Cardiac septum (tissue), 1 donor: Measurements from ENCODE around the gene AKAP5. TPM values are rescaled to one million over a fixed set of nuclear protein-coding genes. Genes with fewer than 3 reads are reported as not detected.
"Not testable (repeated sequence)": the region's sequence is repeated elsewhere in the genome, so short reads cannot be mapped to it uniquely, and the experiment has no call there.

Experiments used
- DNase-seq: peaks from one replicate; pipeline ENCODE4 v3.0.0-alpha.2; 2020; ENCODE audit warnings: low spot score
- intact Hi-C: fragments of 100-400 bp; cut with DNase I; formaldehyde crosslinking; loops from one replicate; pipeline ENCODE4 v1.14.0; 2022
- total RNA-seq: library from RNA; stranded (reverse); fragmentation: NEBNext Ultra II Directional; extraction: Animal tissue kit (Norgen Biotek cat#: 25700); gene quantifications from one replicate; pipeline ENCODE4 v1.2.1, GENCODE V29; 2021
- donor health status: DM: no; HTN: no; CAD: no.

The AKAP5 gene
- total RNA-seq, 1 donor from 2014 or later = 0.51 TPM

DNA sequence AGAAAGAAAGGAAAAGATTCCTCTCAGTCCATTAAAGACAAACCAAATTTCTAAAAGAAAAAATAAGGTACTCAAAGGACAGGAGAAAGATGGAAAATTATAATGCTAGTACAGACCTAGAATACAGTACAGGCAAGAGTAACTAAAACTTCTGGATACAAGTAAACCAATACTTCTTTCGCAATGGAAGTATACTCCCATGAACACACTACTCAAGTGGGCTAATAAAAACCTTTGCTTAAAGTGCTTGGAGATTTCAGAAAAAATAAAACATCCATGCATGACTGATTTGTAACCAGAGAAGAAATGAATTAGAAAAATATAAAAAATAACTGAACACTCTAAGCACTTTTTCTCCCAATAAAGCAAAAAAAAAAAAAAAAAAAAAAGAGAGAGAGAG is 34.8 kb downstream of the AKAP5 start:
- DNase-seq = no peak
- intact Hi-C loops = loop anchor here (5.0 kb wide), 1 partner anchor 58 kb away; no protein-coding TSS in a partner anchor

DNA sequence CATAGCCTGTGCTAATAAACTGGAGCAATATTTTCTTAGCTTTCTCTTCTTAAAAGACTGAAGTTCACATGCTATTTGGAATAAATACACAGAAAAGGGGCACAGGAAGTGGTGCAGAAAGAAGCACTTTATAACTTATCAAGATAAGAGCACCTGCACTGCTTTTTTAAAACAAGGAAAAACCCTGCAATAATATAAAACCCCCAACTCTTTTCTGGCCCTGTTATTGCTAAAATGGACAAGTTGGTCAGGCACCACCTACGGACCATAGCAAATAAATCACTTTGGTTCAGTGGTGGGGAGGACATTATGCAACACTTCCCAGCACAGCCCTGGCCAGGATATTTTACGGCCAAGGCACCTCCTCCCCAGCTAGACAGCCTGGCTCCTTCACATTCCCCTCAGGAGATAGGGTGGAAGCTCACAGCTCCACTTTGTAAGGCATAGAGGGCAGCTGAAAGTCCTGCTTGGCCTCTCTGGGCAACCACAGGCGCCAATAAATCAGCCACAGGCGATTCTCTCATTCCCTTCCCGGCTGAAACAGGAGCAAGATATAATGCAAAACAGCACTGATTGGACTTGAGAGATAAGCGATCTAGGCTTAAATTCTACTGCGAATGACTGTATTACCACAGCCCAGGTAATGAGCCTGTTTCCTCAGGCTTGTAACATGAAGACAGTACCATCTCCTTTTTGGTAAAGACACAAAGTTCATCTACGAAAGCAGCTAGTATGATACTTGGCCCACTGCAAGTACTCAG is 36.3 kb downstream of the AKAP5 start:
- no peak for DNase-seq
- intact Hi-C loops = loop anchor here (5.0 kb wide), 1 partner anchor 59 kb away; no protein-coding TSS in a partner anchor

DNA sequence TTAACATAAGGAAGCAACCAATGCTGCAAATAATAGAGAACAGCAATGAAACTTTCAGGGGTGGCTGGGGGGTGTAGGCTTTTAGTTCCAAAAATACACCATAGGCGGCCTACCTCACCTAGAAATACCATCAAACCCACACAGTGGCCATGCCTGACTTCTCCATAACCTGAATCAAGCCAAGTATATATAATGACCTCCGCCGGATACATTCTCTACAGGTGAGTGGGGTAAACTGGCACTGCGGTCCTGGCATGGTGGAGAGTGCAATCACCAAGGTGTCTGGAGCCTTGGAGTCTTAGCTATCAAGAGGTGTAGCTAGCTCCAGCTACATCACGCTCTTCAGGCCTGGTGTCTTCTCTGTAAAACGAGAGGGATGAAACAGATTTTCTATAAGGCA is 37.2 kb downstream of the AKAP5 start:
- intact Hi-C loops = loop anchor here (5.0 kb wide), 1 partner anchor 60 kb away; no protein-coding TSS in a partner anchor
- DNase-seq = no peak

DNA sequence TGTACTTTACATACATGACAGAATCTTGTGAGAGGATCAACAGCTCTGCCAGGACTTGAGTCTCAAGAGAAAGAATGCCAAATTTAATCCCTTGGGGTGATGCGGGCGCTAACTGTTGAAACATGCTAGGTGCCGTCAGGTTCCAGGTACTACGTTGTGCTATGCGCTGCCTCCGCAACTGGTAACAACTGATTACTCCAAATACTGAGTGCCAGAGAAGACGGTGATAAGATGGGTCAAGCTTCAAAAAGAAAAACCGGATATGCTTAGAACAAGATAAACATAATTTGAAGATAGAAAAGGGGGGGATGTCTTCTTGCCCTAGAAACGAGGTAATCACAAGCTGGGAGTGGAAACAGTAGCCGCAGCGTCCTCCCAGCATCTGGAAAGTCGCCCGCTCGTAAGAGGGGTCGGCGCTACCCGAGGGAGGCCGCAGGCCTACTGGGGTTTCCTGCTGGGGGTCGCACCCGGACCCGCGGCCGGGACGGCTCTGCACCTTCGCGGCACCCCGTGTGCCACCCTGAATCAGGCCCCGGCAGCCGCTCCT is 37.7 kb downstream of the AKAP5 start:
- intact Hi-C loops = loop anchor here (5.0 kb wide), 1 partner anchor 61 kb away; no protein-coding TSS in a partner anchor

DNA sequence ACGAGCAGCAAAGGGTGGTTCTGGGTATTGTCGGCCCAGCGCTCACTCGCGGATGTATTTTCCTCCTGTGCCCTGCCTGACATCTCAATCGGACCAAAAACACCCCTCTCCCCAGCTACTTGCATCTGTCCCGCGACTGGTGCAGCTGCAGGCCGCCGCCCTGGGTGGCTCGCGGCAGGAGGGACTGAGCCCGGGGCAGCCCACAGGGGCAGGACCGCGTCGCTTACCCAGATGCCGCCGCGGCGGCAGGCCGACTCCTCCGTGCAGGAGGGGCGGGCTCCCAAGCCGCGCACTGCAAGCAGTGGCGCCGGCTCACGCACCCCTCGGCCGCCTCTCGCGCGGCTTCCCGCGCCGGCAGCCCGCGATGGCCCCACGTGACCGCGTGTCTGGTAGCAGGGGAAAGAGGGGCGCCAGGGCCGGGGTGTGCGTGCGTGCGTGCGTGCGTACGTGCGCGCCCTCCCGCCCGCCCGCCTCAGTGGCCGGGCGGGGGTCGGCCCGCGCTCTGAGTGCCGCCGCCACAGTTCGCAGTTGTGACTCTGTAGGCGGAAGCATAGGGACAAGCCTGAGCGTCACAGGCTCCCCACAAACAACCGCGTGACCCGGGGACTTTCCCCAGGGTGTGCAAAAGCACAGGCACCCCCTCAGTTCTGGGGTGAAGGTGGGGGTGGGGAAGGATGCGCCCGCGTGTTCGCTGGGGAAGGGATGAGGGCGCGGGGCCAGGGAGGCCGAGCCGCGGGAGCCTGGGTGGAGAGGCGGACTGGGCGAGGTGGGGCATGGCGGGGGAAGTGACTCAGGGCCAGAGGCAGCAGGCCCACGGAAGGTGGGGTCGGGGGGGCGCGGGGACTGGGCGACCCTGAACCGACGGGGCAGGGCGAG is 38.4 kb downstream of the AKAP5 start, which contains the start of gene ZBTB25:
Gene ZBTB25, minus strand, starts transcription at position 405 of the 876 bp plus-strand sequence. CDS start 13,305 bp downstream, outside the sequence.
- peak; percentile 91 for DNase-seq
- intact Hi-C loops = loop anchor here (5.0 kb wide), 1 partner anchor 61 kb away; no protein-coding TSS in a partner anchor

More for the DNA sequence above, 37.7 kb downstream of the AKAP5 start:
- no peak for DNase-seq

DNA sequence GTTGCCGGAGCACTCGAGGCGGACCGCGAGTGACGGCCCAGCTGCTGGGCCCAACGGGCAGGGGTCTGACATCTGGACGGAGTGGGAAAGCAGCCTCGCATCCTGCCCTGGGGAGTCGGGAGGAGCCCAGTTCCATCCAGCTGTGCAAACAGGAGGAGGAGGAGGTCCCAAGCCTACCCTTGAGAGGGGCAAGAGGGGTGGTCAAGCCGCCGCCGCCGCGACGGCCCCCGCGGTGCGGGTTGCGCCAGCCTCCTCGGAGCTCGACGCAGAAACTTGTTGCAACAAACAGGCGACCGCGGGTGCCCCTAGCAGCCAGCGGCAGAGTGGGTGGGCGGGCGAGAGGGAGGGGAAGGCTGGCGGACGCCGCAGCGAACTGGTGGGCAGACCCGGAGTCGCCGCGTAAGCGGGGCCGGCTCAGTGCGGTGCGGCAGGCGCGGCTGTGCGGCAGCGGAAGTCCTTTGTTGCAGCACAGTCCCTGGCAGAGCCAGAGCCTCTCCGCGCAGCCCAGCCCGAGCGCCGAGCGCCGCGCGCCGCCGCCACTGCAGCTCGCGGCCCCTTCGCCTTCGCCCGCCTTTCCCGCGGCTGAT is 39.1 kb downstream of the AKAP5 start, which contains the start of gene ZBTB1:
Gene ZBTB1, plus strand, starts transcription at position 461 of the 587 bp plus-strand sequence. CDS start 16,735 bp downstream, outside the sequence.
- DNase-seq = peak; percentile 92
- intact Hi-C loops = loop anchor here (5.0 kb wide), 1 partner anchor 62 kb away; no protein-coding TSS in a partner anchor

DNA sequence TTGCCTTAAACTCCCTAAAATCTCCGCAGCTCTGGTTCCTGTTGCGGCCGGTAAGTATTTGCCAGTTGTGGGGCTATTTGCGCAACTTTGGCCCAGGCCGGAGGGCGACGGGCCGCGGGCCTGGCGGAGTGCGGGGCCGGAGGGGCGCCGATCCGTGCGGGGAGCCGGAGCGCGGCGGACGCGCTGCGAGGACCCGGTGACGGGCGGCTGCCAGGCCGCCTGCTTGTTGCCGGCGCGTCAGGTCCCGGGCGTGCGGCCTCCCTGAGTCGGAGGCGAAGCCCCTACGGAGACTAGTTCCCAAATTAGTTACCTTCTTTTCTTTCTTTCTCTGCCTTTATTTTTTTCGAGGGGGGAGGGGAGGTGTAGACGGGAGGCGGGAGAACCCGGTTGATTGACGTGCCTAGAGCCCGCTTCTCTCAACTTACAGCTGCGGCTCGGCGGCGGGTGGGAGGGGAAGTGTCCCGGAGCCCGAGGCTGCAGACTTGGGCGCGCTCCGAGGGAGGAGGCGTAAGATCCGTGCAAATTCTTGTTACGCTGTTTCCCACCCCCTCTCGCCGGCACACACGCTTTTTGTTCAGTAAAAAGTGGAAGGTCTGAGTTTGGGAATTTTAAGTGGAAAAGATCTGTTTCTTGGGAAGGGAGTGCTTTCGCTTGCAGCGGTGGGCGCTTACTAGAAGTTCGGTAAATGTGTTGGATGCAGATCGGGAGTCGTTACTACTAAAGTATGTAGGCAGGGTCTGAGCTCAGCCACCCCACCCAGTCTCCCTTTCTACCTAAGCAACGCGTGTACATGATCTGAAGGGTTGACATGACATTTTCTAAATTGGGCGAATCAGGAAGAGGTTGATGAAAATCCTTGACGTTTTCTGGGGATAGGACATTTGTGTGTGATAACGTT is 39.8 kb downstream of the AKAP5 start:
- intact Hi-C loops = loop anchor here (5.0 kb wide), 1 partner anchor 63 kb away; no protein-coding TSS in a partner anchor
- peak; percentile 94 for DNase-seq

DNA sequence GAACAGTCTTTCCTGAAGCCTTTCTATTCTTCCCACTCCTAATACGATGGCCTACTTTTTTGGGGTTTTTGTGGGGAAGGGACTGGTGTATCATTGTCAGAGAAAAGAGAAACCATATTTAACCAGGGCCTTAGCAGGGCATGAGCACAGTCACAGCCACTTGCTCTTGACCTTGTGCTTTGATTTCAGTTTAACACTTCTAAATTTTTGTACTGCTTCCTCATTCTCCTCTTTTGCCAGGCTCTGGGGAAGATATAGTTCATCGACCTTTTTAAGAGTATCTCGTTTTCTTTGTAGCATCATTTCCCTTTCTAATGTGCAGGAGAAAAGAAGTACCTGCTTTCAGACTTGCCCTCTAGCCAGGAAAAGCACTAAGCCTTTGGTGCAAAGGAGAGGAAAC is 41.4 kb downstream of the AKAP5 start:
- intact Hi-C loops = no loop called here
- no peak for DNase-seq

DNA sequence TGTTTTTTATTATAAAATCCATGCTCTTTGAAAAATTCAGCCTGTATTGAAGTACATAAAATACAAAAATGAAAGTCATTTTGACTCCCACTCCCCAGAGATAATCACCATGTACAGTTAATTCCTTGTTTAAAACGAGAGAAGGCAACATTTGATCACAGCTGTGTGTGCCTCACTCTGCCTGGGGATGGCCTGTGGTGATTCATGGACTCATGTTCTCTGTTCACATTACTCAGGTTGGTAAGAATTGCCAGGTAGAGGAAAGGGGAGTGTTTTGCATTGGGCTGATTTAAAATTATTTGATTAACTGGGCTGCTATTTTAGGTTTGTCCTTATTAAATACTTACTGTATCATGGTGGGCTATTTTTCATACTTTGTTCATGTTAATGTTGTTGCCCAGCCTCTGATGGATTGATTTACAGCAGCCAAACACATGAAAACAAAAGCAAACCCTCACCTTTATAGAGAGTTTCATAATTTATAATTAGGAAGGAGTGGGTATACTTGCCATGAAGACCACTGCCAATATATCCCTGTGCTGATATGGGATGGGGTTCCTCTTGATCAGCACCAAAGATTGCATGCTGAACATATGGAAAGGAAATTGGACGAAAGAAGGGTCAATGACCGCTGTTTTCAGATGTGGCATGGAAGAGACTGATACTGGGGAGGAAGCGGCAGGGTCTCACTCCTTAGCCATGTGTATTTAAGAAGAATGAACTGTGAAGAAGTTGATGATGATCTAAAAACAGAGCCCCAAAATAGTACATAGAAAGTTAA is 42.3 kb downstream of the AKAP5 start:
- intact Hi-C loops = no loop called here
- no peak for DNase-seq

DNA sequence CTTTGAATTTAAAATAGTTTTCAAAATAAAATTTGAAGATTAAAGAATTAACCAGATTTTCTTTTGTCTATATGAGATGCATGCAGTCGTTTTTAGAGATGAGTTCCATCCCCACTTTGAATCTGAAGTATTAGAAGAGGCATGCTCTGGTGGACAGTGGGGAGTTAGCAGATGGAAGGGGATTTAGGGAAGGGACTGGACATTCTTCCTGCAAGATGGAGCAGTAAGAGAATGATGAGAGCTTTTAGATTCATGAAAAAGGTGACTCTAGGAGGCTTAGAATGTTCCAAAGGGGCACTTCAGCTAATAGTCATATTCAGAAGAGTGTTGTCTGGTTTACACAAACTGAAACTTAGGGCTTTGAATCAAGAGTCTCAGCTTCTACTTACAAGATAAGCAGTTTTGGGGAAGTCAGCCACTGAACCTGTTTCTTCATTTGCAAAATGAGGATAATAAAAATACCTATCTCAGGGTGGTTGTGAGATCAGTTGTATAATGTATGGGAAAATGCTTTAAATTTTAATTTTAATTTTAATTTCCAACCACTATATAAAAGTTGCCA is 43.0 kb downstream of the AKAP5 start:
- DNase-seq = no peak
- intact Hi-C loops = no loop called here

DNA sequence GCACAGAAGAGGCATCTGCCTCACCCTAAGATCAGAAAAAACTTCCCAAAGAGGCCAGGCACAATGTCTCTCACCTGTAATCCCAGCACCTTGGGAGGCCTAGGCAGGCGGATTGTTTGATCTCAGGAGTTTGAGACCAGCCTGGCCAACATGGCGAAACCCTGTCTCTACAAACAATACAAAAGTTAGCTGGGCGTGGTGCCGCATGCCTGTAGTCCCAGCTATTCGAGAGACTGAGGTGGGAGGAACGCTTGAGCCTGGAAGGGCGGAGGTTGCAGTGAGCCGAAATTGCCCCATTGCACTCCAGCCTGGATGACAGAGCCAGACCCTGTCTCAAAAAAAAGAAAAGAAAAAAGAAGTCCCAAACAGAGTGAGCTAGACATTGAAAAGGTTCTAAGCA is 43.7 kb downstream of the AKAP5 start:
- intact Hi-C loops = no loop called here

DNA sequence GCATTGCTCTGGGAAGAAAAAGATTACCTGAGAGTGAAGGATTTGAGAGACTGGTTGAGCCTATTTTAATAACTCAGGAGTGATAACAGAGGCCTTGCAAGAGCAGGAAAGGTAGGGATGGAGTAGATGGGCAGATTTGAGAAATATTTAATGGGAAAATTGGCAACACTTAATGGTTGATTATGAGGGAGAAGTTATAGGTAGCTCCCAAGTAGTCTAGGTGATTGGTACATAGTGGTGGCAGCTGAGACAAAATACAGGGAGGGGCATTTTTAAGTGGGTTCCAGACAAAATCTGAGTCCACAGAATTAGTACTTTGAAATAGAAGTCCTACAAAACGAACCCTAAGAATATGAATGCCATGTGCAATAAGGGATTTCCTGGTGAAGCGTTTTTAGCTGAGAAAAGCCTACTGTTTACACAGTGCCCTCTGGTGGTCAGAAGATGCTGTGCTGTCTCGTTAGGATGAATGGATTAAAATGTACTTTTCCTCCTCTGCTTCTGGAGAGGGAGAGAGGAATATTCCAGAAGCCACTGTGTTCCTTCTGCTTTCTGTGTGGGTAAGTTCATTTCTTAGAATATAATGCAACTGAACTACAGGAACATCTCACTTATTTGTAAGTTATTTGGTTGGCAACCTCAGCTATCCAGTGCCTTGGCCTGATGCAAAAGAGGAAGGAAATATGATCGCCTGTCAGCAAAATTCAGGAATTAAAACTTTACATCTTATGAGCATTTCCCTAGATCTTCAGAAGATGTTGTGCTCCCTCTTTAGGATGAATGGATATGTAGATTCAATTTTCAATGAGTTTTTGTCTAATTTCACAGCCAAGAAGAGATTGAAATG is 45.7 kb downstream of the AKAP5 start:
- no peak for DNase-seq
- intact Hi-C loops = no loop called here

More for the DNA sequence above, 43.7 kb downstream of the AKAP5 start:
- DNase-seq = no peak

DNA sequence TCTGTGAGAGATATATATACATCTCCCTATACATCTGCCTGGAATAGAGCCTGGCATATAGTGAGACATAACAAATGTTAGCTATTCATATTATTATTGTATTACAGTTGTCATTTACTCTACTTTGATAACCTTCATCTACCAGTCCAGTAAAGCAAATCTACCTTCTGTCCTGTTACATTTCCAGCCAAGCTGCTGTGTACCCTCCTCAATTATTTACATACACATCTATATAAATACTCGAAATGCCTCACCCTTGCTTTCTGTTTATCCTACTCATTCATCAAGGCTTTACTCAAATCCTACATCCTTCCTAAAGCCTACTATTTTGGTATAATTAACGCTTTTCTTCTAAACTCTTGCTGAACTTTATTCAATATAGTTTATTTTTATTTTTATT is 48.0 kb downstream of the AKAP5 start:
- intact Hi-C loops = no loop called here
- no peak for DNase-seq

DNA sequence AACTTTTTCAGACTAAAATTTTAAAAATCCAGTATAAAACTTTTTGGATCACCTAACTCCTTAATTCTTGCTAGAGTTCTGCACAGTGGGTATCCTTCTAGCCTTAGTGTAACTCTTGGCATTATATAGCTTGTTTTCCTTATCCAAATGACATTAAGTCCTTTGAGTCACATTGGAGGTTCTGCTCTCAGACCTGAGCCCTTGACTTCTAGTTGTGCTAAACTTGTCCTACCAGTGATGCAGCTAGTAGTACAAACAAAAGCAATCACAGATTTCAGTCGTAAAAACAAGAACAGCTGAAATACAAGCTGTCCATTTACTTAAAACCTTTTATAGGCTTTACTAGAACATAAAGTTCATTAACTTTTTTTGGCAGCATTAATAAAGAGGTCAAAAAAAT is 49.8 kb downstream of the AKAP5 start:
- DNase-seq = no peak
- intact Hi-C loops = no loop called here

DNA sequence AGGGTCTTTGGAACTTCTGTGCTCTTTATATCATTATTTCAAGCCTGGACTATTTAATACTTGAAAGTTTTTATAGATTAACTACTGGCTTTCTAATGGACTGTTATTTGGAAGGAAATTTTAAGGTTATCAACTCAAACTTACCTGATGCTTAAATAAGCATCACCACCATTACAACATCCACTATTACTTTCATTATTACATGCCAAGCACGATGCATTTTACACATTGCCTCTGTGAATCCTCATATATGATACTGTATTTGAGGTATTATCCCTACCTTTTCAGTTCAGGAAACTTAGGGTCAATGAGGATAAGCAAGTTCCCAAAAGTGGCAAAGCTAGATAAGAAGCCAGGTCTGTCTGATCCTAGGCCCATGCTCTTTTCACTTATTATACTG is 51.7 kb downstream of the AKAP5 start:
- intact Hi-C loops = no loop called here
- no peak for DNase-seq

DNA sequence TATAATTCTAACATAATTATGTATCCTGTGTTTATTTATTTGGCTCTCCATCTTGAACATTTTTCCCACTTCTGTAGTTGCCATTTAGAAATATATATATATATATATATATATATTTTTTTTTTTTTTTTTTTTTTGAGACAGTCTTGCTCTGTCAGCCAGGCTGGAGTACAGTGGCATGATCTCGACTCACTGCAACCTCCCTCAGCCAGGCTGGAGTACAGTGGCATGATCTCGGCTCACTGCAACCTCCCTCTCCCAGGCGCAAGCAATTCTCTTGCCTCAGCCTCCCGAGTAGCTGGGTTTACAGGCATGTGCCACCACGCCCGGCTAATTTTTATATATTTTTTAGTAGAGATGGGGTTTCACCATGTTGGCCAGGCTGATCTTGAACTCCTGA is 52.4 kb downstream of the AKAP5 start:
- intact Hi-C loops, DNase-seq: not testable (repeated sequence)
